HG03442 (cell line): ENCODE data around the gene MFSD6.

Source experiments
- ATAC-seq: cut with Tn5 transposase; IDR thresholded peaks from one replicate; pipeline ENCODE4 v1.9.1; 2021; ENCODE audit warnings: mild to moderate bottlenecking, moderate library complexity; ENCODE audit not compliant: unreplicated experiment

The MFSD6 gene

DNA sequence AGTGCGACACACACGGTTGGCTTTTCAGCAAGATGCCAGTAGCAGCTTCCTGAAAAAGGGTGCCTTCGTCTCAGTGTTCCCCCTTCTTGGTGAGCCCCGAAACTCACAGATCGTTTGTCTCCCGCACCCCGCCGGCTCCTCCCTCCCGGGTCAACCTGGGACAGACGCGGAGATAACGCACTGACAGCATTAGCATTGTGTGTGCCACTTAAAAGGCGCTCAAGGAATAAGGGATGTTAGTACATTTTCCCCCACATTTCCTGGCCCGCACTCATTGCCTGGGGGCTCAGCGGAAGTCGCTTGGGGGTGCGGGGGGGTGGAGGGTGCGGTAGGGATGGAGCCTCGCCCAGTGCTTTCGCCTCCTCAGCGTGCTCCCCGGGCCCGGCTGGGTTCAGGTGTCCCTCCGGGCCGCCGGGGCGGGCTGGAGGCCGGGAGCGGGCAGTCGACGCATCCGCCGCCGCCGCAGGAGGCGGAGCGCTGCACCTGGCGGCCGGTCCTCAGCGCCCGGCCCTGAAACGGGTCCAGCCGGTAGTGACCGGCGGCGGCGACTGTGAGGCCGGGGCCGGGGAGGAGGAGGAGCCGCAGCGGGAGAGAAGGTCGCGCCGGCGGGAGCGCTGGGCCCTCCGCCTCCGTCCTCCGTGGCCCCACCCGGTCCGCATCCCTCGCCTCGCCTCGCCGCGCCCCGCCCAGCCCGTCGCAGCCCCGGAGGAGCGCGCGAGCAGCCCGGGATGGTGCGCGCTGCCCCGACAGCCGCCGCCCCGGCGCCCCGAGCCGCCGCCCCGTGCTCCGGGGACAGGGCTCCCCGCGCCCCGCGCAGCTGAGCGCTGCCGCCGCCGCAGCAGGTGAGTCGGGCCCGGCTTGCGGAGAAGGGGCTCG, at the start of gene MFSD6:
MFSD6 (plus strand) TSS at position 694 of the 876 bp plus-strand sequence. CDS start 27,675 bp downstream, outside the sequence.
- peak; percentile 56 for ATAC-seq

DNA sequence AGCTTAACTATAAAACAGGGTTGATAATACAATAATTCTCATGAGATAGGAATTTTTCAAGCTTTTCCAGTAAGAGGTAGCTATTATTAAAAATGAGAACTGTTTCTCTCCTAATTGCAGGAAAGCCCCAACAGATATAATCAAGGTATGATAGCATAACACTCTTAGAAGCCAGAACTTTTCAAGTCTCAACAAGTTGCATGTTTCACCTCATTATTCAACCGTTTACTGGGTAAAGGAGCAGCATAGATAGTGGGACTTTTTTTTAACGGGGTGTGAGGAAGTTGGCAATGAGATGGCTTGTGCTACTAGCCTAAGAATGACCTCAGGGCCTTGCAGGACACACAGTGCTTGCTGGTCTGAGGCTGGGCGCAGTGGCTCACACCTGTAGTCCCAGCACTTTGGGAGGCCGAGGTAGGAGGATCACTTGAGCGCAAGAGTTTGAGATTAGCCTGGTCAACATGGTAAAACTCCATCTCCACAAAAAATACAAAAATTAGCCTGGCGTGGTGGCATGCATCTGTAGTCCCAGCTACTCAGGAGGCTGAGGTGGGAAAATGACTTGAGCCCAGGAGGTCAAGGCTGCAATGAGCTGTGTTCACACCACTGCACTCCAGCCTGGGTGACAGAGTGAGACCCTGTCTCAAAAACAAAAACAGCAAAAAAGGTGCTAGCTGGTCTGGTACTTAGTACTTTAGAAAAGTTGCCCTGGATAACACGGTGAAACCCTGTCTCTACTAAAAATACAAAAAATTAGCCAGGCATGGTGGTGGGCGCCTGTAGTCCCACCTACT, 49.3 kb upstream of the MFSD6 start:
- peak; percentile 42 for ATAC-seq

DNA sequence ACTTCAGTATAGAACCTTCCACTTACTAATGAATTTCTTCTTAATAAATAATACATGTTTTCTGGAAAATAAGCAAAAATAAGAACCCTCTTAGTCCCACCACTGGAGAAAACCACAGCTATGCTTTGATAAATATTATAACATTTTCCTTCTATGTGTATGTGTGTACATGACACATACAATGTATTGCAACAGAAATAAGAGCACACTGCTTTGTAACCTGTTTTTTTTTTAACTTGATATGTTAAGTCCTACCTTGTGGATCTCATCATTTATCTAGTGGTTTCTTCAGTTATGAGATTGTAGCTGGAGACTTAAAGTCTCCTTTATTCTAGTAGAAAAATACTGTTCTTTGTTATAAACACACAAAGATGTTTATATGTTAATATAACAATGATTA, 47.6 kb upstream of the MFSD6 start:
- no peak for ATAC-seq

DNA sequence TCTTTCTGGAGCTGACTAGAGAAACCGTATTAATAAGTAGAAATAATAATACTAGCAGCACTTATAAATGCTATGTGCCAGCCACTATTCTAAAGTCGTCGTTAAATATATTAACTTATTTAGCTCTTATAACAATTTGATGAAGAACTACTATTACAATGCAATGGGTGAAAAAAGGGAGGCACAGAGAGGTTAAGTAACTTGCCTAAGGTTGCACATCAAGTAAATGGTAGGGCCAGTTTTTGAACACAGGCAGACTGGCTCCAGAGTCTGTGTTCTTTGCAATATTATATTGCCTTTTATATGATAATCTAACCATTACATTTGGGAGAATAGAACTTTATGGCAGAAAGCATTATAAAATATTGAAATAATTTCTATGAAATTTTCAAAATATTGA, 47.2 kb upstream of the MFSD6 start:
- no peak for ATAC-seq

DNA sequence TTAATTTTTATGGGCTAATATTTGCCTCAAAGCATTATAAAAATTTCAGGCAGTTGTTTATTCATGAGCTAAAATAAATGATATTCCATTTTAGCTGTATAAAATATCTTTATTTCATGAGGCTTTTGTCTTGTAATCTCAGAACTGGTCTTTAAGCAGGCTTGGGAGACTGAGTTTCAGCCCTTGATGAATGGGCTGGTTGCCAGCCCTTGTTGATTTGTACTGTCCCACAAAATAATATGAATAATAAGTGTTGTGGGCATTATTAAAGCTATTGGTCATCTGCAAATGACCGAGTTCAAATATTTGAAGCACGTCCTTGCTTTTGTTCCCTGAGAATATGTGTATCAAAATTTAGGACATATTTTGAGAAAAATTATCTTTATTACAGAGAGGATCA, 46.6 kb upstream of the MFSD6 start:
- ATAC-seq, result no peak

DNA sequence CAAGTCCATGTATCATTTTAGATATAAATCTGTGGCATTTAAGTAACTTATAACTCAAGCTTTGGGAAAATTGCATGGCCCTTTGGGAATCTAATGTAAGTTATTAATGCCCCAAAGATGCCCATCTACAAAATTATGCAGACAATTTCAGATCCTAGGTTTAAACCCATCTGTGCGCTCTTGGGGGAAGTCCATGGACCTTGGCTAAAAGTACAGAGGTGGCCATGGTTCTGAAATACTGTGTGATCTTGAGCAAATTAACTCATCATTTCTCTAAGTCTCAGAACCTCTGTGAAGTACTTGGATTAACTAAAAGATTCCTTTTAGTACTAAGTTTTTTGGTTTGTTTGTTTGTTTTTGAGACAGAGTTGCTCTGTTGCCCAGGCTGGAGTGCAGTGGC, 45.3 kb upstream of the MFSD6 start:
- no peak for ATAC-seq

DNA sequence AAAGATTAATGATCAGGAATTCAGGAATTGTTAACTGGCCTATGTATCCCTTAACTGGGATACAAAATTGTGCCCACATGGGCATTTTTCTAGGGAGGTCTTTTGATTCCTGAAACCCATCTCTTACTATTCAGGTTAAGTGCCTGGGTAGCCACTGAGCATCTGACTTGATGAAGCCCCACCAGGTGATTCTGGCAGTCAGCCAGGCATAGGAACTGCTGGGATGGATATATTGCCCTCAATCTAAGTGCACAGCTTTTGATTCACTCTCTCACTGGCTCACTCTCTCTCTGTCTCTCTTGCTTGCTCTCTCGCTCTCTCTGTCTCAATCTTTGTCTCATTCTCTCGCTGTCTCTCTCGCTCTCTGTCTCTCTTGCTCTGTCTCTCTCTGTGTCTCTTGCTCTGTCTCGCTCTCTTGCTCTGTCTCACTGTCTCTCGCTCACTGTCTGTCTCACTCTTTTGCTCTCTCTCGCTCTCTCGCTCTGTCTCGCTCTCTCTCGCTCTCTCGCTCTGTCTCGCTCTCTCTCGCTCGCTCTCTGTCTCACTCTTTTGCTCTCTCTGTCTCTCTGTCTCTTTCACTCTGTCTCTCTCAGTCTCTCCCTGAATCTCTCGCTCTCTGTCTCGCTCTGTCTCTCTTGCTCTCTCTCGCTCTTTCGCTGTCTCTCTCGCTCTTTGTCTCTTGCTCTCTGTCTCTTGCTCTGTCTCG, 42.5 kb upstream of the MFSD6 start:
- ATAC-seq, result no peak

DNA sequence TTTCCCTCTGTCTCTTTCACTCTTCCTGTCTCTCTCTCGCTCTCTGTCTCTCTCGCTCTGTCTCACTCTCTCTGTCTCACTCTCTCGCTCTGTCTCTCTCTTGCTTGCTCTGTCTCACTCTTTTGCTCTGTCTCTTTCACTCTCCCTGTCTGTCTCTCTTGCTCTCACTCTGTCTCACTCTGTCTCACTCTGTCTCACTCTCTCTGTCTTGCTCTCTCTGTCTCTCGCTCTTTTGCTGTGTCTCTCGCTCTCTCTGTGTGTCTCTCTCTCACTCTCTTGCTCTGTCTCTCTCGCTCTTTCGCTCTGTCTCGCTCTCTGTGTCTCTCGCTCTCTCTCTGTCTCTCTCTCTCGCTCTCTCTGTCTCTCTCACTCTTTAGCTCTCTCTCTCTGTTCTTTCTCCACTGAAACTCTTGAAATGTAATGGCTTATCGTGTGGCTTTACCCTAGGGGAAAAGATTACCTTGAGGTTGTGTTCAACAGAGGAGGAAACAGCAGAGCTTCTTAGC, 41.9 kb upstream of the MFSD6 start:
- no peak for ATAC-seq

DNA sequence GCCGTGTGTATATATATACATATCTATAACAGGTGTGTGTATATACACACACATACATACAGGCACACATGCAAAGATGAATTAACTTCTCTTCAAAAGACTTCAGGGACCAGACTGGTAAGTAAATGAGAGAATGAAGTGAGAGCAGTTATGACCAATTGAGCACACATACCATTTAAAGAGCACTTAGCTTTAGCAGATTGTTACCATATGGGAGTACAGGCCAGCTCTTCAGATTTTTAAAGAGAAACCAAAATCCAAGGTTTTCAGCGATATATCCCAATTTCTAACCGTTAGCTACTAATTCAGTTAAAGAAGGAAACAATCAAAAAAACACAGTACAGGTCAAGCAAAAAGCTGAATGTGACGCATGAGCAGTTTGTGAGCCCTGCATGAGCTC, 41.1 kb upstream of the MFSD6 start:
- no peak for ATAC-seq

DNA sequence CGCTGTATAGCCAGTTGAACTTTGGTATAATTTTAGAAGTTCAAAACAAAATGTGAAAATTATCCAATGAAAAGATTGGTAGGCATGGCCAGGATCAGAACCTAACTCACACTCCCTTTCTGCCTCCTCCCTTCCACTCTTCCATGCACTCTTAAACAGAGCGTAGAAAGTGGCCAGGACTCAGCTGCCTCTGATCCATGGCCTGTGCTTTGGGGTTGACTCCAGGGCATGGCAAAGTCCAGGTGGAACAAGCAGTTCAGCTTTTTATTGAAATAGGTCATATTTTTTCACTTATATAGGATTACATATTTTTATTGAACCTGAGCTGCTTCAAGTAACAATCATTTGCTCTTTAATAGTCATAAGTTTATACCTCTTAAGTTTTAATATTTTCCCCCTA, 38.5 kb upstream of the MFSD6 start:
- ATAC-seq, result no peak

DNA sequence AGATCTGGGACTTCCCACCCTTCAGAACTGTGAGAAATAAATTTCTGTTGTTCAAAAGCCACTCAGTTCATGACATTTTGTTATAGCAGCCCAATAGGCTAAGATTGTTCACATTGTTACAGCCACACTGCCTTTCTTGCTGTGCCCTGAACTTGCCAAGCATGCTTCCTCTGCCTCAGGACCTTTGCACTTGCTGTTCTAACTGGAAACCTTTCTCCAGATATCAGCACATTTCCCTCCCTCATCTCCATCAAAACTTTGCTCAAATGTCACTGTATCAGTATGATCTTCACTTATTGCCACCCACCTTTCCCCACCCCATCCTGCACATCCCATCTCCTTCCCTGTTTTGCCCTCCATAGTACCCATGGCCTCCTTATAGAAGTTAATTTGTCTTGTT, 32.1 kb upstream of the MFSD6 start:
- no peak for ATAC-seq

DNA sequence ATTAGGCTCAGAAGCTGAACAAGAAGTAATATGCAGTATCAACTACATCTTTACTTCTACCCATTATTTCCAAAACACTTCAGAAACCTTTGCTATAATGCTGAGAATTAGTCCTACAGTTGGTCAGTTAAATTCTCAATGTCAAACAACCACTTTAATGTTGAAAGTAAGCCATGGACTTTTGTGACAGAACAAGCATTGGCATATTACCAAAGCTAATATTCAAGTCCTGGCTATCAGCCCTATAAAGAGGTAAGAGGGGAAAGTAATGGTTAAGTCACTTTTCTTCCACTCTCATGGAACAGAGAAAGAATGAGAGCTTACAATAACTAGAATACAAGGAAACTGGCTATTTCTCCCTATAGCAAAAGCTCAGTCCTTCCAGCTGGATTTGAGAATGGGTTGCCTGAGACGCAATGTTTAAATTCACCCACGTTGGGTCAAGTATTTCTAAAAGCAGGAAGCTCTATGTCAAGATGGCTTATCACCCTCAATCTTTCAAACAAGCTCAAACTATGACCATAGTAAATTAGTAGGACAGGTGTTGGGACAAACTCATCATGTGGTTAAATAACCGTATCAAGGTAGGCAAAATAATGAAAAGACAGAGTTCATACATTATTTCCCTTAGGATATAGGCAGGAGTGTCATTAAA, 31.4 kb upstream of the MFSD6 start:
- no peak for ATAC-seq

DNA sequence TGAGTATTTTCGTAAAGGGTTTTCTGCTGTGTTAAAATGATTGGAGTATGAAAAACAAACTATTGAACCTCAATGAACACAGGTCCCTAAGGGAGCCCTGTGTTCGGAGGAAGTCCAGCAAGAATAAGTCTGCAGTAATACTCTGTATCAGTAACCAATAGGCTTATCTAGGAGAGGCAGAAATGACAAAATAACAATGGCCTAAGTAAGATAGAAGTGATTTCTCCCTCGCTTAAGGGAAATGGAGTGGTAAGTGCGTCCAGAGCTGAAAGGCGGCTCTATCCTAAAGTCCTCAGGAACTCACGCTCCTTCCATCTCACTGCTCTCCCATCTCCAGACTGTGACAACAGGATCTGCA, 29.3 kb upstream of the MFSD6 start:
- ATAC-seq, result no peak

DNA sequence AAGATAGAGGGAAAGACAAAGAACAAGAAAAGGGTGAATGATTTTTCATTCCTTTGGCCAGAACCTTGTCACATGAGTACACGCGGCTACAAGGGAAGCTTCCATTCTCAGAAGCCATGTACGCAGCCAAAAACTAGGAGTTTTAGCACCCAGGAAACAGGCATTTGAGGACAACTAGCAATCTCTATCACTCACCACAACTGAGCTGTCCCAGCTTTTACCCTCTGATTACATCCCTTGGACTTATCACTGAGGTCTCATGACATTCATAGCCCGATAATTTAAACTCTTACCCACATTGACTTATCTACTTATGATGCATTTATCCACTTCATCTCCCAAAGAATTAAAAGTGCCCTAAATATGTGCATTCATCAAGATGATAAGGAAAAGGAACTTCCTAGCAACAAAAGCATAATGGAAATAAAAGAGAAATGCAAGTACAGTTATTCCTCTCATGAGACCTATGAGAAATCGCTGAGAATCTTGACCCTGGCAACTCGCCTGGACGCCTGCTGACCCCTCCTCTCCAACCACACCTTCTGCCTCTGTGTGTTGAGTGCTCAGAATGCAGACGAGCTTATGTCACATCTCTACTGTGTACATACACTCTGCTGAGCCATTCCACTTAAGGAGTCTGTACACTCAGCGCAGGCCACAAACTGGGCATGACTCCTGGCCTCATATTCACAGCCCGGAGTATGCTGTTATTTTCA, 28.7 kb upstream of the MFSD6 start:
- no peak for ATAC-seq

DNA sequence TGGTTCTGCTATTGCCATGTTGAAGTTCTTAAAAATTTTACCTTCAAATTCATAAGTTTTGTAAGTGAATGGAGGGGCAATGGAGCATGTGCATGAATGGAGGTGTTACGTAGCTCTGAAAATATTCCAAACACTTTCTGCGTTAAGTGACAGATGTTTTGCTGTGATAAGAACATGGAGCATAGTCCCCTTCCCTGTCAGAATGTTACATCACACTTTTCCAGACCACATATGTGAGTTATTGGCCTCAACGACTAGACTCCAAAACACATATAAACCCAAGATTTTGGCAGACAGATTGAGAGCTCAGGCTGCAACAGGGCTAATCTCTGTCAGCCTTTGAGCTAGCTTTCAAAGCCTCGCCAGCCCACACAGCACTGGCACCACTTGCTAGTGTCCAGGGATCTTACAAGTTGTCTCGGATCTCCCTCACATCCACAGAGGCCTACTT, 27.2 kb upstream of the MFSD6 start:
- no peak for ATAC-seq

DNA sequence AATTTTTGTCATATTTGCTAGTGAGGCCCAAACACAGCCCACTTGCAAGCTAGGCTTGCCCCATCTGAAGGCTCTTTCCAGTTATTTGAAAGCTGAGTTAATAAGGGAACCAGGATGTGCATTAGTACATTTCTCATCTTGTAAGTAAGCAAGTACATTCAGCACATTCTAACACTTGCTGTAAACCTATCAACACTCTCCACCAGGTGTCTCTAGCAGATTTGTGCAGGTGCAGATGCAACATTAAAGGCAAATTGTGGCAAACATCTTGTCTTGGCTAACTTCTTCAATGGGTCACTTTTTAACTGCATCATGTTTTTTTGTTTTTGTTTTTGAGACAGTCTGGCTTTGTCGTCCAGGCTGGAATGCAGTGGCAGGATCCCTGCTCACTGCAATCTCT, 25.3 kb upstream of the MFSD6 start:
- peak; percentile 75 for ATAC-seq

DNA sequence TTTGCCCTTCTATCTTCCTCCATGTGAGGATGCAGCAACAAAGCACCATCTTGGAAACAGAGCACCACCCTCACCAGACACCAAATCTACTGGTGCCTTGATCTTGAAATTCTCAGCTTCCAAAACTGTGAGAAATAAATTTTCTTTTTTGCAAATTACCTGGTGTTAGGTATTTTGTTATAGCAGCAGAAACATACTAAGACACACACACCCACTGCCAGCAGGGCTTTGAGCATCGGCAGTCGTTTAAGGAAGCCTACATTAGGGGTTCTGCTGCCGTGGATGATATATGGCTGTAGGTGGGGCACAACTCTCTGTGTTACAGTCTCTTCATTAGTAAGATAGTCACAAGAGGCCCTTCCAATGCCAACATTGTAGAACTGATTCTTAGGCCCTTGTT, 20.7 kb upstream of the MFSD6 start:
- no peak for ATAC-seq

DNA sequence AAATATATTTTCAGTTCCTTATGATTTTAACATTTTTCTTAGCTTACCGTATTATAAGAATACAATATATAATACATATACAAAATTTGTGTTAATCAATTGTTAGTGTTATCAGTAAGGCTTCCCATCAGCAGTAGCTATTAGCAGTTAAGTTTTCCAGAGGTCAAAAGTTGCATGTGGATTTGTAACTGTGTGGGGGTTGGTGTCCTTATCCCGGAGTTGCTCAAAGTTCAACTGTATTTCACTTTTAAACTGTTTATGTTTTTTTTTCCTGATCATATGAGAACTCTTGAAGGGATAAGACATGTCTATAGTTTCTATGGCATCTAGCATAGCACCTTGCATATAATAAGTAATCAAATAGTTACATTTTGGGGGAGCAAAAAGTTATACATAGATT, 11.9 kb upstream of the MFSD6 start:
- ATAC-seq, result no peak

DNA sequence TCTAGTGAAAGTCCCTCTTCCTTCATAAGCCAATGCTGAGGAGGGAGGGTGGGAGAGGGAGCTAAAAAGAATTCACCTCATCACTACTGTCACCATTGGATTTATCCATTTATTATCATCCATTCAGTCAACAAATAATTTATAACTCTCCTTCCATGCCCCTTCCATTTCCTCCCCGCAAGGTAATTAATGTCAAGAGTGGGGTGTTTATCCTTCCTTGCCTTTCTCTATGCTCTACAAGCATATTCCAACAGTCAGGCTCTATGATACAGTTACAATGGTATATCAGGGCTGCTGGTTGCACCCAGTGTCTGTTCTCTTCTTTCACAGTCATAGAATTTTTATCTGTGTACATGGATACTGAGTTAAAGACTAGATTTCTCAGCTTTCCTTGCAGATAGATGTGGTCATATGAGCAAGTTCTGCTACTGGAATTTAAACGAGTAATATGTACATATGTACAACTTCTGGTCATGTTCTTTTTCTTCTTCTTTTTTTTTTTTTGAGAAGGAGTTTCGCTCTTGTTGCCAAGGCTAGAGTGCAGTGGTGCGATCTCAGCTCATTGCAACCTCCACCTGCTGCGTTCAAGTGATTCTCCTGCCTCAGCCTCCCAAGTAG, 5.1 kb upstream of the MFSD6 start:
- ATAC-seq, result no peak

DNA sequence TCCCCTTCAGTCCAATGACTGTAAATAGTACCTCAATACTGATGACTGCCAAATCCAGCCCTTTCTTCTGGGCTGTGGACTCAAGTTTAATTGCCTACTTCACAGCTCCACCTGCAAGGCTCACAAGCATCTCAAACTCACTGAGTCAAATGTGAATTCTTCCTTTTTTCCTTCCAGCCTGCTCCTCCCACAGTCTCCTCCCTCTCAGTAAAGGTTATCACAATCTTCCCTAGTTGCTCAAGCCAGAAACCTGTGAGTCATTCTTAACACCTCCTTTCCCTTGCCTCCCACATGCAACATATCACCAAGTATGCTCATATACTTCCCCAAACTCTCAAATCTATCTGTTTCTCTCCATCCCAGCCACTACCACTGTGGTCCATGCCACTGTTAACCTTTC, 3.7 kb upstream of the MFSD6 start:
- no peak for ATAC-seq
